Neuronal stem cell (in vitro differentiated cells): Measurements from ENCODE around the gene TMA7.
A peak's percentile ranks its signal among the peaks of the same experiment; 100 is the strongest.

Source experiments
- DNase-seq: peaks from one replicate; pipeline ENCODE4 v3.0.0-alpha.2; 2013; ENCODE audit warnings: low spot score
- H2AFZ ChIP-seq: one replicate; pipeline ENCODE4 v1.6.1; 2013; ENCODE audit warnings: mild to moderate bottlenecking, low read length, inconsistent platforms
- H2AK5ac ChIP-seq: 2 replicates; pipeline ENCODE4 v1.6.1; 2013; ENCODE audit warnings: low read depth, mild to moderate bottlenecking, inconsistent platforms, low read length, moderate library complexity, mixed read lengths
- H2BK120ac ChIP-seq: 2 replicates; pipeline ENCODE4 v1.6.1; 2013; ENCODE audit warnings: low read depth, mild to moderate bottlenecking, inconsistent platforms, low read length, moderate library complexity, mixed read lengths
- H2BK12ac ChIP-seq: one replicate; pipeline ENCODE4 v1.6.1; 2013; ENCODE audit warnings: low read length, inconsistent platforms
- H2BK15ac ChIP-seq: 2 replicates; pipeline ENCODE4 v1.6.1; 2013; ENCODE audit warnings: mild to moderate bottlenecking, low read length, inconsistent platforms, mixed read lengths
- H2BK5ac ChIP-seq: one replicate; pipeline ENCODE4 v1.6.1; 2013; ENCODE audit warnings: inconsistent platforms, mild to moderate bottlenecking, low read length, moderate library complexity
- H3K14ac ChIP-seq: one replicate; pipeline ENCODE4 v1.6.1; 2013; ENCODE audit warnings: low read length, inconsistent platforms
- H3K18ac ChIP-seq: 2 replicates; pipeline ENCODE4 v1.6.1; 2013; ENCODE audit warnings: low read length, inconsistent platforms
- H3K23ac ChIP-seq: 2 replicates; pipeline ENCODE4 v1.6.1; 2013; ENCODE audit warnings: low read depth, mild to moderate bottlenecking, mixed read lengths, low read length, inconsistent platforms; ENCODE audit not compliant: poor library complexity
- H3K27ac ChIP-seq: replicated peaks from 3 replicates; pipeline ENCODE4 v1.5.1; 2013; ENCODE audit warnings: low read length, inconsistent platforms
- H3K27me3 ChIP-seq, 3 experiments: 2 replicates each; pipeline ENCODE4 v1.6.1; 2013; ENCODE audit warnings: low read length in 3 of 3, mild to moderate bottlenecking in 2 of 3, inconsistent platforms in 1 of 3, low read depth in 1 of 3, mixed read lengths in 1 of 3, moderate library complexity in 1 of 3; ENCODE audit not compliant: control insufficient read depth in 3 of 3, insufficient read depth in 3 of 3
- H3K36me3 ChIP-seq, 2 donors: replicated peaks in 1 of 2; 2 replicates each; pipeline ENCODE4 v1.6.1; 2013; ENCODE audit warnings: low read length in 2 of 2; ENCODE audit not compliant: control insufficient read depth in 2 of 2, insufficient read depth in 2 of 2
- H3K4ac ChIP-seq: 2 replicates; pipeline ENCODE4 v1.6.1; 2013; ENCODE audit warnings: inconsistent platforms, mild to moderate bottlenecking, low read length, moderate library complexity
- H3K4me1 ChIP-seq, 2 donors: 1 replicate in 1 of 2; 2 replicates in 1 of 2; pipeline ENCODE4 v1.6.1; 2013; ENCODE audit warnings: low read length in 2 of 2, low read depth in 1 of 2; ENCODE audit not compliant: control insufficient read depth in 2 of 2, insufficient read depth in 1 of 2
- H3K4me2 ChIP-seq: one replicate; pipeline ENCODE4 v1.6.1; 2013; ENCODE audit warnings: mild to moderate bottlenecking, low read length, inconsistent platforms; ENCODE audit not compliant: insufficient read depth, poor library complexity, severe bottlenecking
- H3K4me3 ChIP-seq, 2 donors: 2 replicates each; pipeline ENCODE4 v1.5.1; 2013; ENCODE audit warnings: low read length in 2 of 2, mild to moderate bottlenecking in 2 of 2, inconsistent platforms in 1 of 2, moderate library complexity in 1 of 2
- H3K79me1 ChIP-seq: one replicate; pipeline ENCODE4 v1.6.1; 2013; ENCODE audit warnings: low read depth, mild to moderate bottlenecking, inconsistent platforms, low read length, moderate library complexity
- H3K9ac ChIP-seq: one replicate; pipeline ENCODE4 v1.6.1; 2013; ENCODE audit warnings: mild to moderate bottlenecking, low read depth, low read length, inconsistent platforms; ENCODE audit not compliant: poor library complexity
- H3K9me3 ChIP-seq, 2 donors: replicated peaks in 1 of 2; 2 replicates each; pipeline versions ENCODE3 to v1.6.1; 2013; ENCODE audit warnings: low read length in 2 of 2, mild to moderate bottlenecking in 2 of 2, inconsistent platforms in 1 of 2, low read depth in 1 of 2, mixed read lengths in 1 of 2, moderate library complexity in 1 of 2; ENCODE audit not compliant: control insufficient read depth in 2 of 2, insufficient read depth in 1 of 2
- H4K8ac ChIP-seq: one replicate; pipeline ENCODE4 v1.6.1; 2013; ENCODE audit warnings: low read depth, mild to moderate bottlenecking, inconsistent platforms, low read length, moderate library complexity
- H4K91ac ChIP-seq: one replicate; pipeline ENCODE4 v1.6.1; 2013; ENCODE audit warnings: low read length, low read depth, mild to moderate bottlenecking, inconsistent platforms; ENCODE audit not compliant: poor library complexity
- WGBS, 2 donors: extraction: QIAGEN DNeasy Blood & Tissue Kit; methylation state at CpG; one replicate each; pipeline ENCODE4 v1.1.7; 2013; ENCODE audit warnings: missing lambda C conversion rate in 2 of 2, mixed read lengths in 1 of 2; ENCODE audit not compliant: insufficient read length in 2 of 2, insufficient replicate concordance in 1 of 2; ENCODE audit errors: extremely low coverage in 2 of 2; 5-methylcytosine and 5-hydroxymethylcytosine counted together

Gene TMA7

DNA sequence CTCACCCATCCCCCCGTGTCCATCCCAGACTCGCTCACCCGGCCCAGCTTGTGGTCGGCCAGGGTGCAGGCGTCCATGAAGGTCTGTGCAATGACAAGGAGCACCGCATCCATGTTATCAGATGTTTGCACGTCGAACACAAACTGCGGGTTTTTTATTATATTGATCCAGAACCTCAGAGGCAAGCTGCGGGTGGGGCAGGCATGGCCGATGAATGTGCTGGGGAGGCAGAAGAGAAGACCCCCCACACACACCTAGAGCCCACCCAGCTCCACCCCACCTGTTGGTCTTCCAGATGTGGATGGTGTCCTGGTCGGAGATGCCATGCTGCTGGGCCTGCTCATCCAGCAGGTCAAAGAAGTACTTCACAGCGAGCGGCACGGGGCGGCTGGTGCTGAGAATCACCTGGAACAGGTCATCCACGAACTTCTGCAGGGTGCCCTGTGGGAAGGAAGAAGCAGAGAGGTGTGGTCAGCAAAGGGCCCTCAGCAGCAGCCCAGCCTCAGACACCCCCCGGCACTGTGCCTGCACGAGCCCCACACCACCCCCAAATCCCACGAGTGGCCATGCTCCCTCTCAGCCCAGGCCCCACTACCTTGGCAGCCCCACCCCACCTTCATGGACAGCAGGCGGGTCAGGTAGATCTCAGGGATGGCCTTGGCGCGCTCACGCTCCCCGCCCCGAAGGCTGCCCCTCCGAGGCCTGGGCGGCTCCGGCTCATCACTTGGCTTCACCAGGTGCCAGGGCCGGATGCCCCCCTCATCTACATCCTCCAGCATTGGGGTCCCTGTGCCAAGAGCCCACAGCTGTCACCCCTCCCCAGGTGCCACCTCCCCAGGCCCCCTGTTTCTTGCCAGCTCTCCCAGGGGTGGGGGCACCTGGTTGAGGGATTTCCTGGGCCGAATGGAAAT is 30.5 kb upstream of the TMA7 start:
- H3K9me3 ChIP-seq: peaks cover 0 to 1% of the 10 kb centered on the region in 2 donors
- peak overlapping the region; percentile 56 for H2BK5ac ChIP-seq
- H2BK12ac ChIP-seq: no peak overlapping the region
- H2BK120ac ChIP-seq: no peak overlapping the region
- H3K27ac ChIP-seq: no peak overlapping the region
- H4K91ac ChIP-seq: no peak overlapping the region
- WGBS, 2 donors: no CpG with 5 or more reads among the region's 31 CpGs
- H2BK15ac ChIP-seq: no peak overlapping the region
- H3K4me3 ChIP-seq: no peak overlapping the region
- no peak overlapping the region for H3K4me2 ChIP-seq
- H4K8ac ChIP-seq: no peak overlapping the region
- peak overlapping the region; percentile 36 for H3K9ac ChIP-seq
- peak overlapping the region; percentile 56 for H3K23ac ChIP-seq
- no peaks in the 10 kb centered on the region for H3K4me1 ChIP-seq
- H3K18ac ChIP-seq: no peak overlapping the region
- no peak overlapping the region for H3K14ac ChIP-seq
- peaks cover 91 to 100% of the 10 kb centered on the region in 2 donors for H3K36me3 ChIP-seq
- peaks cover 7% of the 10 kb centered on the region for H3K79me1 ChIP-seq
- H2AFZ ChIP-seq: no peak overlapping the region
- H3K4ac ChIP-seq: no peak overlapping the region
- no peak for DNase-seq
- no peak overlapping the region for H2AK5ac ChIP-seq
- no peaks in the 10 kb centered on the region for H3K27me3 ChIP-seq

DNA sequence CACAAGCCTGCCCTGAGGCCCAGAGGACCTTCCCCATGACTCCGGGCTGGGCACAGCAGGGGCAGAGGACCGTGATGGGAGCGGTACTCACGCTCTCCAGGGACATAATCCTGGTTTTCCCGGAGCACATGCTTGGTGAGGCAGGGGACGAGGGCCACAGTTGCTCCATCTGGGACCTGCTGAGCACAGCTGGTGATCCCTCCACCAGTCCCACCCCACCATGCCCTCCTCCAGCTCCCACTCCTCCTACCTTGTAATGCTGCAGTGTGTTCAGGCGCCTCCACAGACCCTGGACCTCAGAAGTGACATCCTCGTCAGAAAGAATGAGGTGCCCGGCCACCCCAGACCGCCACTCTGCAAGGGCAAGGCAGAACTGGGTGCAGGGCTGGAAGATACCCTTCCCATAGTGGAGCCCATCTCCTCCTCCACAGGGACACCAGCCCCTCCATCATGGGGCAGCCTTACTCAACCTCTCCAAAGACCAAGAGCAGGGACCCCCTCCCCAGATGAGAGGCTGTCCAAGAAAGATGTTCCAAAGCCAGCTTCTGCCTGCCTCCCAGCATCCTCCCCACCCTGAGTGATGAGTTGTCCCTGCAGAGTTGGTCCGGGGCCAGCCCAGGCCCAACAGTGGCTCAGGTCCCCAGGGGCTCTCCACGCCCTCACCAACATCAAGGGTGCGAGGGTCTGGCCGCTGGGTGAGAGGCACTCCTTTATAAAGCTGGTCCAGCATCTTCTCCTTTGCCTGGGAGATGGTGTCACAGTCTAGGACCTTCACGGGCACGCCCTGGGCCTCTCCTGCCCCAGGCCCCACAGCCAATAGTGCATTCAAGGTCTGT is 29.6 kb upstream of the TMA7 start:
- Histone ChIP-seq H4K91ac (no peak overlapping the region), H3K14ac (no peak overlapping the region), H2AFZ (no peak overlapping the region), H3K4me2 (no peak overlapping the region), H3K9me3 (no peaks in the 10 kb centered on the region), H3K9ac (peak overlapping the region; percentile 15), H3K27ac (no peak overlapping the region), H2AK5ac (no peak overlapping the region), H2BK12ac (no peak overlapping the region), H3K4me3 (peak overlapping the region in 1 of 2 donors; percentile 19), H3K79me1 (peaks cover 13% of the 10 kb centered on the region), H3K23ac (no peak overlapping the region), H3K4ac (no peak overlapping the region), H3K36me3 (peaks cover 91 to 100% of the 10 kb centered on the region in 2 donors), H3K4me1 (no peaks in the 10 kb centered on the region), H2BK5ac (no peak overlapping the region), H3K18ac (no peak overlapping the region), H2BK120ac (no peak overlapping the region), H2BK15ac (no peak overlapping the region), H4K8ac (no peak overlapping the region), H3K27me3 (no peaks in the 10 kb centered on the region)
- DNase-seq: no peak
- WGBS, 2 donors: no CpG with 5 or more reads among the region's 16 CpGs

- Histone ChIP-seq H3K4ac (no peak overlapping the region), H4K91ac (no peak overlapping the region), H3K79me1 (peaks cover 17% of the 10 kb centered on the region), H2BK120ac (no peak overlapping the region), H3K23ac (no peak overlapping the region), H3K4me3 (peak overlapping the region in 1 of 2 donors; percentile 1), H3K14ac (no peak overlapping the region), H3K36me3 (peaks cover 92 to 100% of the 10 kb centered on the region in 2 donors), H3K4me1 (no peaks in the 10 kb centered on the region), H3K4me2 (no peak overlapping the region), H3K9ac (no peak overlapping the region), H3K18ac (no peak overlapping the region), H2BK12ac (no peak overlapping the region), H2BK15ac (no peak overlapping the region), H2AK5ac (no peak overlapping the region), H3K27me3 (no peaks in the 10 kb centered on the region), H4K8ac (no peak overlapping the region), H2BK5ac (no peak overlapping the region), H3K27ac (no peak overlapping the region), H3K9me3 (no peaks in the 10 kb centered on the region), H2AFZ (no peak overlapping the region)
- DNase-seq: no peak
- no CpG with 5 or more reads among the region's 9 CpGs for WGBS, 2 donors
Measured at GRCh38 chr3:48411041-48411588, 28.9 kb upstream of the TMA7 start.
